K562 (cell line): ENCODE data around the gene TMEM234. TPM values are rescaled to one million over a fixed set of nuclear protein-coding genes. Genes with fewer than 3 reads are reported as not detected.

Source experiments
- CBX8 ChIP-seq: fragments of 200-600 bp; sonication (generic); IDR thresholded peaks from 2 replicates; pipeline ENCODE4 v1.6.1; 2012; ENCODE audit warnings: borderline replicate concordance, mixed run types, low read depth, mild to moderate bottlenecking, moderate library complexity, mixed read lengths, low read length, control low read depth, inconsistent platforms; ENCODE audit not compliant: poor library complexity, severe bottlenecking; ENCODE audit errors: extremely low read depth
- CEBPG ChIP-seq, 3 experiments: fragments of 200-800 bp in 1 of 3; sonication (Bioruptor generic) in 1 of 3; sonication (generic) in 1 of 3; formaldehyde crosslinking in 1 of 3; IDR thresholded peaks in 2 of 3; conservative IDR thresholded peaks in 1 of 3; 2 replicates each; pipeline versions ENCODE4 v1.6.1 to v1.8.0; 2016 to 2022; ENCODE audit warnings: missing compliant biosample characterization in 2 of 3, missing genetic modification characterization in 2 of 3, mild to moderate bottlenecking in 1 of 3, missing genetic modification reagents in 1 of 3
- KAT7 ChIP-seq: sonication (generic); formaldehyde crosslinking; IDR thresholded peaks from 2 replicates; pipeline ENCODE4 v1.8.0; 2022; ENCODE audit warnings: missing genetic modification reagents, mild to moderate bottlenecking, borderline replicate concordance
- MYC ChIP-seq, 2 experiments: fragments of 250-450 bp in 1 of 2; sonication (Bioruptor Pico) in 1 of 2; IDR thresholded peaks; 2 replicates each; pipeline versions ENCODE4 v1.5.1 to v1.6.1; 2012 to 2021; ENCODE audit warnings: low read depth in 2 of 2, borderline replicate concordance in 1 of 2, improper control_type of control experiment in 1 of 2, low read length in 1 of 2, mild to moderate bottlenecking in 1 of 2, moderate library complexity in 1 of 2
- RFX5 ChIP-seq: IDR thresholded peaks from 2 replicates; pipeline ENCODE4 v1.6.1; 2011; ENCODE audit warnings: low read depth, mild to moderate bottlenecking, improper control_type of control experiment, low read length
- RNF219 ChIP-seq: fragments of 250-450 bp; sonication (Bioruptor Pico); IDR thresholded peaks from 2 replicates; pipeline ENCODE4 v1.5.0; 2022; ENCODE audit warnings: mild to moderate bottlenecking
- SNIP1 ChIP-seq: fragments of 450-650 bp; IDR thresholded peaks from 2 replicates; pipeline ENCODE4 v1.7.1; 2017; ENCODE audit warnings: low read depth, mild to moderate bottlenecking
- ZNF175 ChIP-seq: fragments of 200-800 bp; sonication (Bioruptor generic); IDR thresholded peaks from 2 replicates; pipeline ENCODE4 v1.6.1; 2016; ENCODE audit warnings: low read depth, mild to moderate bottlenecking, missing genetic modification characterization, missing compliant biosample characterization
- ZNF253 ChIP-seq: fragments of 250-450 bp; sonication (Bioruptor Pico); conservative IDR thresholded peaks from 2 replicates; pipeline ENCODE4 v1.6.1; 2021; ENCODE audit warnings: mild to moderate bottlenecking
- ZNF589 ChIP-seq: fragments of 200-800 bp; sonication (Bioruptor generic); IDR thresholded peaks from 2 replicates; pipeline ENCODE4 v1.6.1; 2016; ENCODE audit warnings: low read depth, missing genetic modification characterization, missing compliant biosample characterization
- polyA plus RNA-seq, 8 experiments: library from polyadenylated mRNA; depleted of rRNA in 4 of 8; stranded (reverse) in 5 of 8; unstranded in 3 of 8; fragments of >200 nt; fragmentation: Nextera tagmentation in 2 of 8; fragmentation: Illumina TruSeq in 1 of 8; extraction: Ambion mirVana in 2 of 8; extraction: Trizol in 1 of 8; gene quantifications; 2 replicates each; pipeline versions ENCODE4 v1.2.1 to v1.2.3, GENCODE V29; 2011 to 2014; ENCODE audit warnings: inconsistent platforms in 1 of 8, missing spikeins in 1 of 8
- total RNA-seq, 7 experiments: library from RNA; depleted of rRNA in 6 of 7; stranded (reverse); fragments of >200 nt in 6 of 7; fragmentation: Illumina TruSeq in 2 of 7; extraction: Trizol in 2 of 7; gene quantifications; 2 replicates each; pipeline versions ENCODE4 v1.2.1 to v1.2.3, GENCODE V29; 2011 to 2021; ENCODE audit warnings: low replicate concordance in 1 of 7
- TF ChIP-seq, protein P1 (sequence below): fragments of 450-650 bp; IDR thresholded peaks from 2 replicates; pipeline ENCODE4 v1.6.1; 2016; ENCODE audit warnings: borderline replicate concordance

The TMEM234 gene
- total and polyA plus RNA-seq, 9 of the 15 experiments (the other 6 are each of a cell fraction or from before 2014, with no cell fraction given), result 5.0 to 12.9 (median 7.6) TPM

DNA sequence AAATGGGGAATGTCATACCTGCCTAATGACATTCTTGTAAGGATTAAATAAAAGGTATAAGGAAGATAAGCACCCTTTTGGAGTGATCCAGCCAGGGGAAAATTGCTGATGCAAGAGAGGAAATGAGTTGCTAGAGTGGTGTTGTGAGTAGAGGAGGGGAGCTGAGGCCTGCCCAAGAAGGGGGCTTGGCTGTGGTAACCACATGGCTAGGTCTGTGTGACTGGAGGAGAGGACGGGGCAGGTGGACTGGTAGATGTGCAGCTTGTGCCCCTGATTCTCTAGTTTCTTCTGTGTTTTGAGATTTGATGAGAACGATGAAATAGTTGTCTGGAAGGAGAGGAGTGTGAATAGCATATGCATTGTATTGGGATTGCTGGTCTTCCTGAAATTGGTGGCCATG lies 36.1 kb downstream of the TMEM234 start (continued):
- TF ChIP-seq ZNF589 (CRISPR knock-in tag), result 0 out of 2 replicates have a peak, but pooled peaks have one; percentile 41
- peak; percentile 90 for TF ChIP-seq CEBPG (CRISPR knock-in tag; IDR thresholded peaks at IDR 0.05)
- TF ChIP-seq CEBPG (tag; conservative IDR thresholded peaks at IDR 0.05 in 1 of 2, IDR thresholded peaks at IDR 0.05 in 1 of 2), result peak in 1 of 2 experiments; percentile 81; a peak in 3 of 4 replicates
- TF ChIP-seq RNF219 (CRISPR knock-in tag), result no peak
- TF ChIP-seq CBX8, result no peak
- TF ChIP-seq SNIP1, result no peak
- TF ChIP-seq ZNF253 (CRISPR knock-in tag), result no peak
- TF ChIP-seq, protein P1, sequence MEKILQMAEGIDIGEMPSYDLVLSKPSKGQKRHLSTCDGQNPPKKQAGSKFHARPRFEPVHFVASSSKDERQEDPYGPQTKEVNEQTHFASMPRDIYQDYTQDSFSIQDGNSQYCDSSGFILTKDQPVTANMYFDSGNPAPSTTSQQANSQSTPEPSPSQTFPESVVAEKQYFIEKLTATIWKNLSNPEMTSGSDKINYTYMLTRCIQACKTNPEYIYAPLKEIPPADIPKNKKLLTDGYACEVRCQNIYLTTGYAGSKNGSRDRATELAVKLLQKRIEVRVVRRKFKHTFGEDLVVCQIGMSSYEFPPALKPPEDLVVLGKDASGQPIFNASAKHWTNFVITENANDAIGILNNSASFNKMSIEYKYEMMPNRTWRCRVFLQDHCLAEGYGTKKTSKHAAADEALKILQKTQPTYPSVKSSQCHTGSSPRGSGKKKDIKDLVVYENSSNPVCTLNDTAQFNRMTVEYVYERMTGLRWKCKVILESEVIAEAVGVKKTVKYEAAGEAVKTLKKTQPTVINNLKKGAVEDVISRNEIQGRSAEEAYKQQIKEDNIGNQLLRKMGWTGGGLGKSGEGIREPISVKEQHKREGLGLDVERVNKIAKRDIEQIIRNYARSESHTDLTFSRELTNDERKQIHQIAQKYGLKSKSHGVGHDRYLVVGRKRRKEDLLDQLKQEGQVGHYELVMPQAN, result no peak; the same call in 1 of the 2 replicates
- TF ChIP-seq KAT7 (CRISPR knock-in tag), result no peak
- no peak for TF ChIP-seq ZNF175 (CRISPR knock-in tag)
- TF ChIP-seq MYC (IDR thresholded peaks at IDR 0.05; ENCODE audit: low read depth, low read length), result peak; percentile 47; the same call in 1 of the 2 replicates
- TF ChIP-seq MYC (CRISPR knock-in tag; IDR thresholded peaks at IDR 0.05; ENCODE audit: borderline replicate concordance, low read depth), result no peak
- TF ChIP-seq RFX5, result no peak
